ENCODE measurements around the gene ZSWIM3.
"Not testable (repeated sequence)": the region's sequence is repeated elsewhere in the genome, so short reads cannot be mapped to it uniquely, and the experiment has no call there.

Gene ZSWIM3

DNA sequence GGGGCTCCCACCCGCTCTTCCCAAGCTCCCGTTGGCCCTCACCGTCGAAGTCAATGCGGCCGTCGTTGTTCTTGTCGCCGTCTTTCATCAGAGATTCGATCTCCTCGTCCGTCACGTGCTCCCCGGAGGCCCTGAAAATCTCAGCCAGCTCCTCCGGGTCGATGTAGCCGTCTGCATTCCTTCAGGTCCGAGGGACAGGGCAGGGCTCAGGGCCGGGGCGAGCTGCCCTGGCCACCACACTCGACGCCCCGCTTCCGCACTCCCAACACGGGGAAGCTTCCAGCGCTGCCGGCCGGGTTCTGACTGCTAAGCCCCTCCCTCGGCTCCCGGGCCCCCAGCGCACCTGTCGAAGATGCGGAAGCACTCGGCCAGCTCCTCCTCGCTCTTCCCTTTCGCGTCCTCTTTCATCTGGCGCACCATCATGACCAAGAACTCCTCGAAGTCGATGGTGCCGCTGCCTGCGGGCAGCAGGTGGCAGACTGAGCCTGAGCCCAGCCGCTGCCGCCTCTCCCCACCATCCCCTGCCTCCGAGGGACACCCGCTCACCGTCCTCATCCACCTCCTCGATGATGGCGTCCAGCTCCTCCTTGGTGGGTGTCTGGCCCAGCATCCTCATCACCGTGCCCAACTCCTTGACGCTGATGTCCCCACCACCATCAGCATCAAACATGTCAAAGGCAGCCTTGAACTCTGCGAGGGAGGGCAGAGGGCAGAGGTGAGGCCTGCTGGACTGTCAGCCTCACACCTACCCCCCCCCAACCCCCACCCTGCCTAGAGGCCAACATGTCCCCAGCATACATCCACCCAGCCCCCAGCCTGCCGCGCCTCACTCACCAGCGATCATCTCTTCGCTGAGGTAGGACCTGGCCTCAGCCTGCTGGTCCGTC, 33.2 kb upstream of the ZSWIM3 start:
- peak; percentile 52 for DNase-seq (ENCODE audit: low read depth)

DNA sequence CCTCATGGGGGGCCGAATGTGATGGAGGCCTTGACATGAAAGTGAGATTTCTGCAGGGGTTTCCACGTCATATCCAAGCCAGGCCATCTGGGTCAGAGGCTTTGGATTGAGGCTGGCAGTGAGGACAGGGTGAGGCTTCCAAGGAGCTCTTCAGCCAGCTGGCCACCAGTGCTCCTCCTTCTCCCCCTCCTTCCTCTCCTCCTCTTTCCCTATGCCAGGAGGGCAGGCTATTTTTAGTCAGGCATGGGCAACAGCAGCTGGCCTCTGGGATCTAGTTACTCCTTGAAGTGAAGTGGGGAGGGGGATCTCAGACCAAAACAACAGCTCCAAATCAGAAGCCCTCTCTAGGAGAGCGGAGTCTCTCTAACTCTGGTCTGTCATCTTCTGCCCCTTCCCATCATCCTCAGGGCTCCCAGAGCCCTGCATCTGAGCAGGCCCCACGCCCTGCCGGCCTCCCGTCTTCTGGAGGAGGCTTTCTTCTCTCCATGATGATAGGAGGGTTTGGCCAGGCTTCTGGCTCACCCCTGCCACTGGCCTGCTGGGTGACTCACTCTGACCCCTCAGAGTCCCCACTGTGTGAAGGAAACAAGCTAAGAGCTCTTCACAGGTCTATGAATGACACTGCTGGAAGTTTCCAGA, 30.9 kb upstream of the ZSWIM3 start:
- no peak for DNase-seq (ENCODE audit: low read depth)
- TF ChIP-seq, protein P1, sequence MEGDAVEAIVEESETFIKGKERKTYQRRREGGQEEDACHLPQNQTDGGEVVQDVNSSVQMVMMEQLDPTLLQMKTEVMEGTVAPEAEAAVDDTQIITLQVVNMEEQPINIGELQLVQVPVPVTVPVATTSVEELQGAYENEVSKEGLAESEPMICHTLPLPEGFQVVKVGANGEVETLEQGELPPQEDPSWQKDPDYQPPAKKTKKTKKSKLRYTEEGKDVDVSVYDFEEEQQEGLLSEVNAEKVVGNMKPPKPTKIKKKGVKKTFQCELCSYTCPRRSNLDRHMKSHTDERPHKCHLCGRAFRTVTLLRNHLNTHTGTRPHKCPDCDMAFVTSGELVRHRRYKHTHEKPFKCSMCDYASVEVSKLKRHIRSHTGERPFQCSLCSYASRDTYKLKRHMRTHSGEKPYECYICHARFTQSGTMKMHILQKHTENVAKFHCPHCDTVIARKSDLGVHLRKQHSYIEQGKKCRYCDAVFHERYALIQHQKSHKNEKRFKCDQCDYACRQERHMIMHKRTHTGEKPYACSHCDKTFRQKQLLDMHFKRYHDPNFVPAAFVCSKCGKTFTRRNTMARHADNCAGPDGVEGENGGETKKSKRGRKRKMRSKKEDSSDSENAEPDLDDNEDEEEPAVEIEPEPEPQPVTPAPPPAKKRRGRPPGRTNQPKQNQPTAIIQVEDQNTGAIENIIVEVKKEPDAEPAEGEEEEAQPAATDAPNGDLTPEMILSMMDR (IDR thresholded peaks at IDR 0.05; ENCODE audit: insufficient read depth, low read depth, low read length, missing control alignments) = no peak
- H3K4me3 ChIP-seq (ENCODE audit: low read depth, low read length) = no peak overlapping the region

More for the DNA sequence above, 33.2 kb upstream of the ZSWIM3 start:
- TF ChIP-seq, protein P1 (IDR thresholded peaks at IDR 0.05; ENCODE audit: insufficient read depth, low read depth, low read length, missing control alignments) = peak; percentile 17
- no peak overlapping the region; the same call in 1 of the 2 replicates for H3K4me3 ChIP-seq (ENCODE audit: low read depth, low read length)

DNA sequence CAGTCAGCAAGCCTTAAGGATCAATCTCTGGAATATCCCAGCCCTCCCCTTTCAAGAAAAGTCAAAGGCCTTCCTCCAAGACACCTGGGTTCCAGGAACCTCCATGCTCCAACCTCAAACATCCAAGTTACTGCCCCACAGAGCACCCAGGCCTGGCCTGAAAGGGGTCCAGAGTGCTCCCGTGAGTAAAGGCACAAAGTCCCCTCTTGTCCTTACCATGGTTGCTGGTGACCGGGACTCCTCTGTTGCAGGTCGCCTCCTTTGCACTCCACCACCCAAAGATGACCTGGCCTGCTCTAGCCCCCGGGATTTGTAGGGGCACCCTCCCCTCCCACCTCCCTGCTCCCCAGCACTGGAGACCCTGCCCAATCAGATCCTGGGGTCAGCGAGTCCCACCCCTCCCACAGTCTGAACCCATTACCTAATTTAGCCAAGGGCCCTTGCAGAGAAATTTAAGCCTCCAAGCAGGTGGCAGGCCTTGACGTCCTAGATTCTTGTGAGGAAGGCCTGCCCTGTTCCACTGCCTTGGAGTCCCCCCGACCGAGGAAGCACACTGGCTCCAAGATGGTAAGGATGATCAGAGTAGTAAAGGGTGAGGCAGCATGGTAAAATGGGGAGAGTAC, 30.3 kb upstream of the ZSWIM3 start, which contains the start of gene TNNC2:
Gene TNNC2 (minus strand): TSS at position 283 of the 623 bp plus-strand sequence. CDS start 64 bp downstream, at position 219.
- no peak for DNase-seq (ENCODE audit: low read depth)
- H3K4me3 ChIP-seq (ENCODE audit: low read depth, low read length) = no peak within 1 kb of the TSS
- TF ChIP-seq, protein P1 (IDR thresholded peaks at IDR 0.05; ENCODE audit: insufficient read depth, low read depth, low read length, missing control alignments) = no peak

DNA sequence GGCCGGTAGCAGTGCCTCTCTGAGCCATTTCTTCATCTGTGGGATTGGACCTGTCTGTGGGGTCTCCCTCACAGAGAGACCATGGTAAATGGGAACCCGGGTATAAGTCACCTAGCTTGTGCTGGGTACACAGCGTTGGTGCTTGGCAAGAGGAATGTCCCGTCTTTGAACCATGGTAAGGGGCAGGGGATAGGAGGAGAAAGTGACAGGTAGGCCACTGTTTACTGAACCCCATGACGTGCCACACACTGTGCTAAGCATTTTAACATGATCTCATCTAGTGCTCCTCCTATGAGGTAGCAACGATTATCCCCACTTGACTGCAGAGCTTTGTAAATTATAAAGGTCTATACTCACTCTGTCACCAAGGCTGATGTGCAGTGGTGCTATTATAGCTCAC, 29.7 kb upstream of the ZSWIM3 start:
- no peak overlapping the region for H3K4me3 ChIP-seq (ENCODE audit: low read depth, low read length)
- TF ChIP-seq, protein P1 (IDR thresholded peaks at IDR 0.05; ENCODE audit: insufficient read depth, low read depth, low read length, missing control alignments) = no peak
- DNase-seq (ENCODE audit: low read depth) = no peak

DNA sequence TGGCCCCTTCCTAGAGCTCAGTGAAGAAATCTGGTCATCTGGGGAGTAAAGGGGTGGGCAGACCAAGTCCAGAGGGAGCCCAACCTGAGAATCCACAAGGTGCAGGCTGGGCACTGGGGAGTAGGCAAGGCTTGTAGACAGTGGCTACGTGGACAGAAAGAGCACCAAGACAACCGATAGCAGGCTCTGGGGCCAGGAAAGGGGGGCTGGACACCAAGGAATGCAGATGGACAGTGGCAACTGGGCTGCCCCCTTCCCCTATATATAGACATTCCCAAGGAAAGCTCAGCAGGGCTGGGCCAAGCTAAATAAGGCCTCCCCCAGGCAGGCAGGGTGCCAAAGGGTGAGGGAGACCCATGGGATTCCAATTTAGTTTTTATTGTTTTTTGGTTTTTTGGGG, 28.8 kb upstream of the ZSWIM3 start:
- H3K4me3 ChIP-seq (ENCODE audit: low read depth, low read length) = no peak overlapping the region
- DNase-seq (ENCODE audit: low read depth) = no peak
- TF ChIP-seq, protein P1 (IDR thresholded peaks at IDR 0.05; ENCODE audit: insufficient read depth, low read depth, low read length, missing control alignments) = no peak

DNA sequence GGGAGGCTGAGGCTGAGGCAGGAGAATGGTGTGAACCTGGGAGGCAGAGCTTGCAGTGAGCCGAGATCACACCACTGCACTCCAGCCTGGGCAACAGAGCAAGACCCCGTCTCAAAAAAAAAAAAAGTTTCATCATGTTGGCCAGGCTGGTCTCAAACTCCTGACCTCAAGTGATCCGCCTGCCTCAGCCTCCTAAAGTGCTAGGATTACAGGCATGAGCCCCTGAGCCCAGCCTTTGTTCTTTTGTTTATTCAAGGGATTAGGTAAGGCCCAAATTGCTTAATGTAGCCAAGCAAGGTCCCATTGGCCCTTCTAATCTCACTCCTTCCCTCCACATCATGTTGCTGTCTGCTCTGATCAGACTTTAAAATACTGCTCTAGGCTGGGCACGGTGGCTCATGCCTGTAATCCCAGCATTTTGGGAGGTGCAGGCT, 27.7 kb upstream of the ZSWIM3 start:
- H3K4me3 ChIP-seq (ENCODE audit: low read depth, low read length); DNase-seq (ENCODE audit: low read depth): not testable (repeated sequence)

DNA sequence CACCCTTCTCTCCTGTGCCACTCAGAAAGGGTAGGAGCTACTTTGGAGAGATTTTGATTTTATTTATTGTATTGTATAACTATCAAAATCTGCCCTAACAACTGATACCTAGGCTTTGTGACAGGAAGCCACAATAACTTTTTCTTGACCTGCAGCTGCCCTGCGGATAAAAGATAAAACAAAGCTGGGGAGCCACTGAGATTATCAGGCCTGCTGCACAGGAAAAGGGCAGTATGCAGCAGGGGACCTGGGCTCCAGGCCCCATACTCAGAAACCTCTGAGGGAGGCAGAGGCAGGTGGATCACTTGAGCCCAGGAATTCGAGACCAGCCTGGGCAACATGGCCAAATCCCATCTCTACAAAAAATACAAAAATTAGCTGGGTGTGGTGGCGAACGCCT, 24.8 kb upstream of the ZSWIM3 start:
- no peak for DNase-seq (ENCODE audit: low read depth)
- no peak overlapping the region for H3K4me3 ChIP-seq (ENCODE audit: low read depth, low read length)
- TF ChIP-seq, protein P1 (IDR thresholded peaks at IDR 0.05; ENCODE audit: insufficient read depth, low read depth, low read length, missing control alignments) = no peak

Data from GM12865 (cell line).